Thyroid gland (tissue), 4 donors: ENCODE measurements around the gene EXOC3L2. TPM values are rescaled to one million over a fixed set of nuclear protein-coding genes. Genes with fewer than 3 reads are reported as not detected.

ENCODE experiments used
- DNase-seq, 2 donors: peaks; one replicate each; pipeline ENCODE4 v3.0.0-alpha.2; 2019
- H3K27ac ChIP-seq, 3 donors: fragments of 200-600 bp; sonication (generic); 1 replicate in 2 of 3; 2 replicates in 1 of 3; pipeline ENCODE4 v1.5.1; 2016 to 2019; ENCODE audit warnings: mild to moderate bottlenecking in 1 of 3, moderate library complexity in 1 of 3
- H3K27me3 ChIP-seq: fragments of 200-600 bp; sonication (generic); one replicate; pipeline ENCODE4 v1.5.1; 2019
- H3K36me3 ChIP-seq, 2 donors: fragments of 200-600 bp; sonication (generic); one replicate each; pipeline ENCODE4 v1.5.1; 2016 to 2019
- H3K4me1 ChIP-seq, 2 donors: fragments of 200-600 bp; sonication (generic); one replicate each; pipeline ENCODE4 v1.5.1; 2017 to 2019
- H3K4me3 ChIP-seq, 3 donors: fragments of 200-600 bp; sonication (generic); replicated peaks in 1 of 3; 1 replicate in 2 of 3; 2 replicates in 1 of 3; pipeline ENCODE4 v1.5.1; 2016; ENCODE audit warnings: mild to moderate bottlenecking in 1 of 3
- H3K9me3 ChIP-seq: fragments of 200-600 bp; sonication (generic); one replicate; pipeline ENCODE4 v1.5.1; 2017
- POLR2A ChIP-seq, 2 donors: fragments of 450-650 bp; IDR thresholded peaks; one replicate each; pipeline ENCODE4 v1.6.1; 2017; ENCODE audit warnings: antibody characterized with exemption in 2 of 2, mild to moderate bottlenecking in 2 of 2, moderate library complexity in 1 of 2
- WGBS, 2 donors: methylation state at CpG; one replicate each; pipeline ENCODE4 v1.1.5; 2017; 5-methylcytosine and 5-hydroxymethylcytosine counted together
- intact Hi-C: fragments of 100-400 bp; cut with DNase I; formaldehyde crosslinking; loops from one replicate; pipeline ENCODE4 v1.15.1; 2023
- total RNA-seq, 4 donors: library from RNA; depleted of rRNA; stranded (reverse); fragments of >200 nt; gene quantifications; one replicate each; pipeline ENCODE4 v1.2.3, GENCODE V29; 2016
- TF ChIP-seq, protein P1 (sequence below), 6 experiments: fragments of 200-600 bp in 3 of 6; fragments of 450-650 bp in 3 of 6; sonication (generic) in 3 of 6; IDR thresholded peaks; one replicate each; pipeline ENCODE4 v1.5.1; 2016 to 2019; ENCODE audit warnings: antibody characterized with exemption in 6 of 6, mild to moderate bottlenecking in 2 of 6, inconsistent platforms in 1 of 6, moderate library complexity in 1 of 6

Gene EXOC3L2
- total RNA-seq, 4 donors from 2014 or later, result 2.1 to 17.2 (median 11.4) TPM

DNA sequence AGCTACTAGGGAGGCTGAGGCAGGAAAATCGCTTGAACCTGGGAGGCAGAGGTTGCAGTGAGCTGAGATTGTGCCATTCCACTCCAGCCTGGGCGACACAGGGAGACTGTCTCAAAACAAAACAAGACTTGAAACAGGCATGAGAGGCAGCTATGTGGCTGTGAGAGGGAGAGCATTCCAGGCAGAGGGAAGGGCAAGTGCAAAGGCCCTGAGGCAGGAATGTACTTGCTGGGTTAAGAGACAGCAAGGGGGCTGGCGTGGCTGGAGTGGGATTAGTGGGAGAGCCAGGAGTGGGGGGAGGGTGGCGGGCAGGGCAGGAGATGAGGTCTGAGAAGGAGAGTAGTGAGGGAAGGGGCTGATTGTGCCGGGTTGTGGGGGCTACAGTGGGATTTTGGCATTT lies 21.3 kb downstream of the EXOC3L2 start:
- intact Hi-C loops, result no loop called here
- Histone ChIP-seq H3K36me3 (no peaks in the 10 kb centered on the region), H3K4me3 (no peak overlapping the region), H3K27me3 (no peaks in the 10 kb centered on the region), H3K27ac (no peak overlapping the region), H3K9me3 (no peaks in the 10 kb centered on the region), H3K4me1 (no peaks in the 10 kb centered on the region)
- no peak for DNase-seq
- 87 to 90% methylated on average over 5 of the region's 5 CpGs for WGBS, 2 donors
- TF ChIP-seq POLR2A (IDR thresholded peaks at IDR 0.05), result no peak
- TF ChIP-seq, protein P1, sequence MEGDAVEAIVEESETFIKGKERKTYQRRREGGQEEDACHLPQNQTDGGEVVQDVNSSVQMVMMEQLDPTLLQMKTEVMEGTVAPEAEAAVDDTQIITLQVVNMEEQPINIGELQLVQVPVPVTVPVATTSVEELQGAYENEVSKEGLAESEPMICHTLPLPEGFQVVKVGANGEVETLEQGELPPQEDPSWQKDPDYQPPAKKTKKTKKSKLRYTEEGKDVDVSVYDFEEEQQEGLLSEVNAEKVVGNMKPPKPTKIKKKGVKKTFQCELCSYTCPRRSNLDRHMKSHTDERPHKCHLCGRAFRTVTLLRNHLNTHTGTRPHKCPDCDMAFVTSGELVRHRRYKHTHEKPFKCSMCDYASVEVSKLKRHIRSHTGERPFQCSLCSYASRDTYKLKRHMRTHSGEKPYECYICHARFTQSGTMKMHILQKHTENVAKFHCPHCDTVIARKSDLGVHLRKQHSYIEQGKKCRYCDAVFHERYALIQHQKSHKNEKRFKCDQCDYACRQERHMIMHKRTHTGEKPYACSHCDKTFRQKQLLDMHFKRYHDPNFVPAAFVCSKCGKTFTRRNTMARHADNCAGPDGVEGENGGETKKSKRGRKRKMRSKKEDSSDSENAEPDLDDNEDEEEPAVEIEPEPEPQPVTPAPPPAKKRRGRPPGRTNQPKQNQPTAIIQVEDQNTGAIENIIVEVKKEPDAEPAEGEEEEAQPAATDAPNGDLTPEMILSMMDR (IDR thresholded peaks at IDR 0.05), result no peak

DNA sequence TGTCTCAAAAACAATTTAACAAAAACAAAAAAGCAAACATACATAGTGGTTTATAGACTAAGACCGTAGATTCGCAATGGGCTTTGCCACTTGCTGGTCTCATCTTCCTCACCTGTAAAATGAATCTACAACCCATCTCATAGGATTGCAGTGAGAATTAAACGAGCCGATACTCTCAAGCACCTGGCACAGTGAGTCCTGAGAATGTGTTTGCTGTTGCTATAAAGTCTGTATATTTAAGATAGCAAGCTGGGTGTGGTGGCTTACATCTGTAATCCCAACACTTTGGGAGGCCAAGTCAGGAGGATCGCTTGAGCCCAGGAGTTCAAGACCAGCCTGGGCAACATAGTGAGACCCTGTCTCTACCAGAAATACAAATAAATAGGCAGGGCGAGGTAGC lies 22.5 kb downstream of the EXOC3L2 start:
- TF ChIP-seq, protein P1 (IDR thresholded peaks at IDR 0.05), result no peak
- intact Hi-C loops, result no loop called here
- H3K27me3 ChIP-seq, result no peaks in the 10 kb centered on the region

DNA sequence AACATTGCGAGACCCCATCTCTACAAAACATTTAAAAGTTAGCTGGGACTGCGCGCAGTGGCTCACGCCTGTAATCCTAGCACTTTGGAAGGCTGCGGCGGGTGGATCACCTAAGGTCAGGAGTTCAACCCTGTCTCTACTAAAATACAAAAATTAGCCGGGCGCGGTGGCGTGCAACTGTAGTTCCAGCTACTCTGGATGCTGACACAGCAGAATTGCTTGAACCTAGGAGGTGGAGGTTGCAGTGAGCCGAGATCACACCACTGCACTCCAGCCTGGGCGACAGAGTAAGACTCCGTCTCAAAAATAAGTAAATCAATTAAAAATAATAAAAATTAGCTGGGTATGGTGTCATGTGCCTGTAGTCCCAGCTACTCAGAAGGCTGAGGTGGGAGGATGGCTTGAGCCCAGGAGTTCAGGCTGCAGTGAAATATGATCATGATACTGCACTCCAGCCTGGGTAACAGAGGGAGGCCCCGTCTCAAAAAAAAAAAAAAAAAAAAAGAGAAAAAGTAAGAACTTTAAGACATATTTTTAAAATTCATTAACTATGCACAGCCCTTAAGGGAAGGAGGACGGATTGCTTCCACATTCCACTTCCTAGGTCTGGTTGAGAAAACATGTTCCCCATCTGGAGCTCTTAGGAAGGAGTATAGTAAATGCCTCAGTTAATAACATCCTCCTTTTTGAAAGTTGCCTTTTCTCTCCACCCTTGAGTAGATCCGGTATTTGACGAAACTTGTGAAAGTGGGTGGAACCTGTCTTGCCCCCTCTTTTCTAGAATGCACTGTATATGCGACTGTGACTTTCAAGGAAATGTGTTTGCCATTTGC lies 26.1 kb downstream of the EXOC3L2 start:
- peaks cover 7 to 13% of the 10 kb centered on the region in 2 donors for H3K4me1 ChIP-seq
- no peak overlapping the region for H3K27ac ChIP-seq
- DNase-seq, result no peak
- intact Hi-C loops, result no loop called here
- peaks cover 10% of the 10 kb centered on the region for H3K27me3 ChIP-seq
- no peak overlapping the region for H3K4me3 ChIP-seq
- no peak for TF ChIP-seq POLR2A (IDR thresholded peaks at IDR 0.05)
- TF ChIP-seq, protein P1 (IDR thresholded peaks at IDR 0.05), result no peak
- H3K9me3 ChIP-seq, result no peaks in the 10 kb centered on the region
- H3K36me3 ChIP-seq, result no peaks in the 10 kb centered on the region
- 61 to 63% methylated on average over 18 of the region's 18 CpGs for WGBS, 2 donors

More for the DNA sequence above, 22.5 kb downstream of the EXOC3L2 start:
- WGBS, 2 donors, result 86 to 93% methylated on average over 6 of the region's 6 CpGs
- Histone ChIP-seq H3K4me1 (no peaks in the 10 kb centered on the region), H3K36me3 (no peaks in the 10 kb centered on the region), H3K4me3 (no peak overlapping the region), H3K9me3 (no peaks in the 10 kb centered on the region), H3K27ac (no peak overlapping the region)
- DNase-seq, result no peak

DNA sequence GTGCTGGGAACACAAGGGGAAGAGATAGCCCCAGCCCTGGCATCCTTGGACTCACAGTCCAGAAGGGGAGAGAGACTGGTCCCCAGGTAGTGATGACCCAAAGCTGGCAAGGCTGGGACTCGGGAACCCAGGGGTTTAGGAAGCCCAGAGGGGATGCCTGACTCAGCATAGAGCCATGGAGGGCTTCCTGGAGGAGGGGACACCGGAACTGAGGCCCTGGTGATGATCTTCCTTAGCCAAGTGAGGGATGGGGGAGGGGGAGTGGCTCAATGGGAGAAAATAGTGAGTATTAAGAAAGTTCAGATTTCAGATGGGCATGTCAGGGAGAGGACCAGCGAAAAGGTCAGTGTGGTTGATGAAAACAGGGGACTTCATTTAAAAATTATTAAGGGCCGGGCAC lies 26.8 kb downstream of the EXOC3L2 start:
- DNase-seq, result no peak
- no peak overlapping the region for H3K27ac ChIP-seq
- WGBS, 2 donors, result 60 to 63% methylated on average over 4 of the region's 4 CpGs
- no peak for TF ChIP-seq POLR2A (IDR thresholded peaks at IDR 0.05)
- TF ChIP-seq, protein P1 (IDR thresholded peaks at IDR 0.05), result no peak
- no peaks in the 10 kb centered on the region for H3K36me3 ChIP-seq
- H3K27me3 ChIP-seq, result peaks cover 10% of the 10 kb centered on the region
- H3K9me3 ChIP-seq, result no peaks in the 10 kb centered on the region
- H3K4me3 ChIP-seq, result no peak overlapping the region
- intact Hi-C loops, result no loop called here
- peaks cover 7 to 13% of the 10 kb centered on the region in 2 donors for H3K4me1 ChIP-seq

DNA sequence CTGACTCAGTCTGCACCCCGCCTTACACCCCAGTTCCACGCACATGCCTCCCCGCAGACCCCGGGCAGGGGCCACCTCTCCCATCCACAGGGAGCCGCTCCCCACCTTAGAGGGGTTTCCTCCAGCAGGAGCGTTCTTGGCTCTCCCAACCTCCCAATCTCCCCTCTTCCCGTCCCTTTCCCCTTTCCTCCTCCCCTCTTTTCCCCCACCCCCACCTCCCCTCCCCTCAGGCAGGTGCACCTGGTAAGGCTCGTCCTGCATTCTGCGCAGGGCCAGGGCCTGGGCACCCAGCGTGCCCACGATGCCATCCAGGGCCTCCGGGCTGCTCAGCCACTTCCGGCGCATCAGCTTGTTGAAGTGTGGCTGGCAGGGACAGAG lies 27.3 kb downstream of the EXOC3L2 start:
- Histone ChIP-seq H3K9me3 (no peaks in the 10 kb centered on the region), H3K27me3 (peaks cover 10% of the 10 kb centered on the region), H3K4me1 (peaks cover 7 to 16% of the 10 kb centered on the region in 2 donors), H3K36me3 (no peaks in the 10 kb centered on the region), H3K4me3 (no peak overlapping the region), H3K27ac (no peak overlapping the region)
- TF ChIP-seq, protein P1 (IDR thresholded peaks at IDR 0.05), result no peak
- TF ChIP-seq POLR2A (IDR thresholded peaks at IDR 0.05), result no peak
- no peak for DNase-seq
- 20 to 34% methylated on average over 9 to 14 of the region's 14 CpGs for WGBS, 2 donors
- intact Hi-C loops, result no loop called here
